ENCODE data around the gene REST.
"Not testable (repeated sequence)": the region's sequence is repeated elsewhere in the genome, so short reads cannot be mapped to it uniquely, and the experiment has no call there.

The REST gene

GRCh38 chr4:56907489-56908205 lies at the start of gene REST:
Gene REST, plus strand, starts transcription at chr4:56907900. Its CDS starts 2,739 bp downstream, at chr4:56910639.
- peak; percentile 79 for ATAC-seq

GRCh38 chr4:56859841-56860240 lies 47.9 kb upstream of the REST start:
- no peak for DNase-seq
- ATAC-seq = no peak

More at GRCh38 chr4:56907489-56908205, at the start of gene REST:
- DNase-seq = peak; percentile 87

GRCh38 chr4:56860781-56861180 lies 46.9 kb upstream of the REST start:
- ATAC-seq = no peak
- DNase-seq = no peak

- DNase-seq (no peak), ATAC-seq (no peak)
Measured at GRCh38 chr4:56861360-56861759, 46.3 kb upstream of the REST start.

- ATAC-seq = peak; percentile 83
- DNase-seq = no peak
Measured at GRCh38 chr4:56863441-56864139, 44.1 kb upstream of the REST start.

- DNase-seq = no peak
- no peak for ATAC-seq
Measured at GRCh38 chr4:56870946-56871345, 36.8 kb upstream of the REST start.

GRCh38 chr4:56871371-56871866 lies 36.3 kb upstream of the REST start:
- ATAC-seq (peak; percentile 52), DNase-seq (peak; percentile 9)

- DNase-seq (no peak), ATAC-seq (no peak)
Measured at GRCh38 chr4:56874166-56874565, 33.5 kb upstream of the REST start.

GRCh38 chr4:56874923-56875322 lies 32.8 kb upstream of the REST start:
- DNase-seq (no peak), ATAC-seq (no peak)

- no peak for DNase-seq
- ATAC-seq = no peak
Measured at GRCh38 chr4:56876264-56876663, 31.4 kb upstream of the REST start.

- no peak for ATAC-seq
- DNase-seq = no peak
Measured at GRCh38 chr4:56879996-56880395, 27.7 kb upstream of the REST start.

GRCh38 chr4:56880572-56880971 lies 27.1 kb upstream of the REST start:
- ATAC-seq (no peak), DNase-seq (no peak)

- ATAC-seq, DNase-seq: not testable (repeated sequence)
Measured at GRCh38 chr4:56884511-56884910, 23.2 kb upstream of the REST start.

- no peak for DNase-seq
Measured at GRCh38 chr4:56892691-56893090, 15.0 kb upstream of the REST start.

GRCh38 chr4:56897842-56898241 lies 9.9 kb upstream of the REST start:
- not testable (repeated sequence) for DNase-seq, ATAC-seq

More at GRCh38 chr4:56892691-56893090, 15.0 kb upstream of the REST start:
- ATAC-seq = no peak

- not testable (repeated sequence) for DNase-seq, ATAC-seq
Measured at GRCh38 chr4:56900186-56900585, 7.5 kb upstream of the REST start.

- DNase-seq (no peak), ATAC-seq (no peak)
Measured at GRCh38 chr4:56902703-56903102, 5.0 kb upstream of the REST start.

- ATAC-seq = no peak
Measured at GRCh38 chr4:56905796-56906195, 1.9 kb upstream of the REST start.

GRCh38 chr4:56906489-56907393 lies 959 bp upstream of the REST start:
- DNase-seq (no peak), ATAC-seq (no peak)

More at GRCh38 chr4:56905796-56906195, 1.9 kb upstream of the REST start:
- DNase-seq = no peak

- ATAC-seq (peak; percentile 70), DNase-seq (peak; percentile 79)
Measured at GRCh38 chr4:56908206-56909085, 746 bp downstream of the REST start.

All from stimulated activated naive CD8-positive, alpha-beta T cell treated with anti-CD3 and anti-CD28 coated beads, Interleukin-15, Interleukin-2, amounts not matched to agents 100 U/mL and 50 U/mL, for 24 hours (primary cell).